Measurements from ENCODE around the gene NF1.

DNA sequence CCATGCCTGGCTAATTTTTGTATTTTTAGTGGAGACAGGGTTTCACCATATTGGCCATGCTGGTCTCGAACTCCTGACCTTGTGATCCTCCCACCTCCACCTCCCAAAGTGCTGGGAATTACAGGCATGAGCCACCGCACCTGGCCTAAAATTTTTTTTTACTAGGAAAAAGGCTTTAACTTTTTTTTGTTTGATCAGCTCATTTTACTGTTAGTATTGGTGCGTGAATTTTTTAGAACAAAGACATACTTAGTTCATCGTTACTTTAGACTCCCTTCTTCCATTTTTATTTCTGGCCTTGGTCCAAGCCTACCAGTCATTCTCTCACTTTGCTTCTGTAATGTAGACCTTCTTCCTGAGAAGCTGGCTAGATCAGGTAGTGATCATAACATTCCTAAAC is 271.3 kb downstream of the NF1 start:
- TF ChIP-seq, protein P1, sequence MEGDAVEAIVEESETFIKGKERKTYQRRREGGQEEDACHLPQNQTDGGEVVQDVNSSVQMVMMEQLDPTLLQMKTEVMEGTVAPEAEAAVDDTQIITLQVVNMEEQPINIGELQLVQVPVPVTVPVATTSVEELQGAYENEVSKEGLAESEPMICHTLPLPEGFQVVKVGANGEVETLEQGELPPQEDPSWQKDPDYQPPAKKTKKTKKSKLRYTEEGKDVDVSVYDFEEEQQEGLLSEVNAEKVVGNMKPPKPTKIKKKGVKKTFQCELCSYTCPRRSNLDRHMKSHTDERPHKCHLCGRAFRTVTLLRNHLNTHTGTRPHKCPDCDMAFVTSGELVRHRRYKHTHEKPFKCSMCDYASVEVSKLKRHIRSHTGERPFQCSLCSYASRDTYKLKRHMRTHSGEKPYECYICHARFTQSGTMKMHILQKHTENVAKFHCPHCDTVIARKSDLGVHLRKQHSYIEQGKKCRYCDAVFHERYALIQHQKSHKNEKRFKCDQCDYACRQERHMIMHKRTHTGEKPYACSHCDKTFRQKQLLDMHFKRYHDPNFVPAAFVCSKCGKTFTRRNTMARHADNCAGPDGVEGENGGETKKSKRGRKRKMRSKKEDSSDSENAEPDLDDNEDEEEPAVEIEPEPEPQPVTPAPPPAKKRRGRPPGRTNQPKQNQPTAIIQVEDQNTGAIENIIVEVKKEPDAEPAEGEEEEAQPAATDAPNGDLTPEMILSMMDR (IDR thresholded peaks at IDR 0.05) = no peak
- TF ChIP-seq POLR2A (IDR thresholded peaks at IDR 0.05) = no peak
